Neural crest cell (in vitro differentiated cells): ENCODE results near the gene KANK2. TPM values are rescaled to one million over a fixed set of nuclear protein-coding genes. Genes with fewer than 3 reads are reported as not detected.

Experiments
- DNase-seq: peaks from one replicate; pipeline ENCODE4 v3.0.0; 2021; ENCODE audit warnings: low read depth, mixed read lengths, low spot score
- H3K27ac Mint-ChIP-seq: one replicate; pipeline ENCODE4 v1.8.0; 2021; ENCODE audit warnings: mild to moderate bottlenecking, mixed read lengths; ENCODE audit not compliant: unreplicated experiment
- H3K27me3 Mint-ChIP-seq: 2 replicates; pipeline ENCODE4 v1.8.0; 2021; ENCODE audit warnings: low read depth, mild to moderate bottlenecking, mixed read lengths
- H3K36me3 Mint-ChIP-seq: 2 replicates; pipeline ENCODE4 v1.8.0; 2021; ENCODE audit warnings: low read depth, mild to moderate bottlenecking, mixed read lengths
- H3K4me1 Mint-ChIP-seq: 2 replicates; pipeline ENCODE4 v1.8.0; 2021; ENCODE audit warnings: mixed read lengths
- H3K4me3 Mint-ChIP-seq: one replicate; pipeline ENCODE4 v1.8.0; 2021; ENCODE audit warnings: mild to moderate bottlenecking, mixed read lengths
- H3K9me3 Mint-ChIP-seq: 2 replicates; pipeline ENCODE4 v1.8.0; 2021; ENCODE audit warnings: mixed read lengths
- total RNA-seq: library from RNA; stranded (reverse); gene quantifications from 2 replicates; pipeline ENCODE4 v1.2.1, GENCODE V29; 2021
- TF ChIP-seq, protein P1 (sequence below): fragments of 200-600 bp; sonication (generic); conservative IDR thresholded peaks from 2 replicates; pipeline ENCODE4 v1.5.0; 2021; ENCODE audit warnings: antibody characterized with exemption, mild to moderate bottlenecking

KANK2 gene
- total RNA-seq, 1 donor from 2014 or later = 32.1 TPM

DNA sequence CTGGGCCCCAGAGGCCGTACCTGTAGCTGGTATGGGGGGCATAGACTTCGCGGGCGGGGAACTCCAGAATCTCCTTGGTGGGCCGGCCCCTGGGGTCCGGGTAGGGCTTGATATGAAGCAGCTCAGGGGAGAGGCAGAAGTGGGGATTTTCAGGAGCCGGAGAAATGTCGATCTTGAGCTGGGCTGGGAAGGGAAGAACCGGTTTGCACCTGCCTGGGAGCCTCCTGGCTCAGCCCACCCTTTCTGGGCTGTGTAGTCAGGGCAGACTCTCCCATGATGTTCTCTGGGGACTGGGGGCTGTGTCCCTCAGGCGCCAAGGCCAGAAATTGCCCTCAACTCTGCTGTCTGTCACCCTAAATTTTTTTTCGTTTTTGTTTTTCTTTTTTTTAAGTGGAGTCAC is 44.7 kb upstream of the KANK2 start:
- H3K27me3 Mint-ChIP-seq = no peaks in the 10 kb centered on the region
- TF ChIP-seq, protein P1, sequence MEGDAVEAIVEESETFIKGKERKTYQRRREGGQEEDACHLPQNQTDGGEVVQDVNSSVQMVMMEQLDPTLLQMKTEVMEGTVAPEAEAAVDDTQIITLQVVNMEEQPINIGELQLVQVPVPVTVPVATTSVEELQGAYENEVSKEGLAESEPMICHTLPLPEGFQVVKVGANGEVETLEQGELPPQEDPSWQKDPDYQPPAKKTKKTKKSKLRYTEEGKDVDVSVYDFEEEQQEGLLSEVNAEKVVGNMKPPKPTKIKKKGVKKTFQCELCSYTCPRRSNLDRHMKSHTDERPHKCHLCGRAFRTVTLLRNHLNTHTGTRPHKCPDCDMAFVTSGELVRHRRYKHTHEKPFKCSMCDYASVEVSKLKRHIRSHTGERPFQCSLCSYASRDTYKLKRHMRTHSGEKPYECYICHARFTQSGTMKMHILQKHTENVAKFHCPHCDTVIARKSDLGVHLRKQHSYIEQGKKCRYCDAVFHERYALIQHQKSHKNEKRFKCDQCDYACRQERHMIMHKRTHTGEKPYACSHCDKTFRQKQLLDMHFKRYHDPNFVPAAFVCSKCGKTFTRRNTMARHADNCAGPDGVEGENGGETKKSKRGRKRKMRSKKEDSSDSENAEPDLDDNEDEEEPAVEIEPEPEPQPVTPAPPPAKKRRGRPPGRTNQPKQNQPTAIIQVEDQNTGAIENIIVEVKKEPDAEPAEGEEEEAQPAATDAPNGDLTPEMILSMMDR = no peak
- no peak overlapping the region for H3K27ac Mint-ChIP-seq
- H3K9me3 Mint-ChIP-seq = no peaks in the 10 kb centered on the region
- H3K4me3 Mint-ChIP-seq = no peak overlapping the region
- peaks cover 10% of the 10 kb centered on the region for H3K4me1 Mint-ChIP-seq
- DNase-seq = no peak
- no peaks in the 10 kb centered on the region for H3K36me3 Mint-ChIP-seq

DNA sequence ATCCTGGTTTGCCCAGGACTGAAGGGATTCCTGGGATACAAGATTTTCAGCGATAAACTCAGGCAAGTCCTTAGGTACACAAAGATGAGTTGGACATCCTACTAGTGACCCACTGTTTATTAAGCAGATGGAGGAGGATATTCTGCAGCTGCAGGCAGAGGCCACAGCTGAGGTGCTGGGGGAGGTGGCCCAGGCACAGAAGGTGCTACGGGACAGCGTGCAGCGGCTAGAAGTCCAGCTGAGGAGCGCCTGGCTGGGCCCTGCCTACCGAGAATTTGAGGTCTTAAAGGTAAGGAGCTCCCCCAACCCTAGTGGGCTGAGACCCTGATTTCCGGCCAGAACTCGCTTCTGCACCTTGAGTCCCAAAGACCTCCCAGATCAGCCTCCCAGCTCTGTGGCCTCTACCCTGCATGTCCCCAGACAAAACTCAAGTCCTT is 42.7 kb upstream of the KANK2 start:
- no peaks in the 10 kb centered on the region for H3K9me3 Mint-ChIP-seq
- H3K4me3 Mint-ChIP-seq = no peak overlapping the region
- peaks cover 16% of the 10 kb centered on the region for H3K4me1 Mint-ChIP-seq

DNA sequence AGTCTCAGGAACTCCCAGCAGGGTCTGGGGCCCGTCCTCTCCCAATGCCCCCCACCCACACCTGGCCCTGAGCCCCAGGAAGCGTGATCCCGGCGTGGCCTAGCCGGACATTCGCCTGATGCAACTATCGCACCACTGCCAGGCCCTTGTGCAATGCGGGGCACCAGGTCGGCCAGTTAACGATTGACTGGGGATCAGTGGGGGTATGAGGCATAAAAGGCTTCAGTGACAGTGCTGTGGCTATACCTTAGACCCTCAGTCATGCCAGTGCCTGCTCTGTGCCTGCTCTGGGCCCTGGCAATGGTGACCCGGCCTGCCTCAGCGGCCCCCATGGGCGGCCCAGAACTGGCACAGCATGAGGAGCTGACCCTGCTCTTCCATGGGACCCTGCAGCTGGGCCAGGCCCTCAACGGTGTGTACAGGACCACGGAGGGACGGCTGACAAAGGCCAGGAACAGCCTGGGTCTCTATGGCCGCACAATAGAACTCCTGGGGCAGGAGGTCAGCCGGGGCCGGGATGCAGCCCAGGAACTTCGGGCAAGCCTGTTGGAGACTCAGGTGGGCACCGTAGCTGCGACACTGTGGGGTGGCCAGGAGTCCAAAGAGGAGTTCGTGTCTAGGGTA is 42.1 kb upstream of the KANK2 start, which contains the start of gene ANGPTL8:
ANGPTL8 (plus strand) TSS at position 243 of the 624 bp plus-strand sequence; CDS start at position 262, 19 bp downstream.
- H3K4me3 Mint-ChIP-seq = no peak within 1 kb of the TSS
- H3K27ac Mint-ChIP-seq = no peak within 1 kb of the TSS

More for the DNA sequence above, 42.7 kb upstream of the KANK2 start:
- no peaks in the 10 kb centered on the region for H3K27me3 Mint-ChIP-seq
- TF ChIP-seq, protein P1 = no peak
- DNase-seq = no peak
- H3K36me3 Mint-ChIP-seq = no peaks in the 10 kb centered on the region
- H3K27ac Mint-ChIP-seq = no peak overlapping the region

DNA sequence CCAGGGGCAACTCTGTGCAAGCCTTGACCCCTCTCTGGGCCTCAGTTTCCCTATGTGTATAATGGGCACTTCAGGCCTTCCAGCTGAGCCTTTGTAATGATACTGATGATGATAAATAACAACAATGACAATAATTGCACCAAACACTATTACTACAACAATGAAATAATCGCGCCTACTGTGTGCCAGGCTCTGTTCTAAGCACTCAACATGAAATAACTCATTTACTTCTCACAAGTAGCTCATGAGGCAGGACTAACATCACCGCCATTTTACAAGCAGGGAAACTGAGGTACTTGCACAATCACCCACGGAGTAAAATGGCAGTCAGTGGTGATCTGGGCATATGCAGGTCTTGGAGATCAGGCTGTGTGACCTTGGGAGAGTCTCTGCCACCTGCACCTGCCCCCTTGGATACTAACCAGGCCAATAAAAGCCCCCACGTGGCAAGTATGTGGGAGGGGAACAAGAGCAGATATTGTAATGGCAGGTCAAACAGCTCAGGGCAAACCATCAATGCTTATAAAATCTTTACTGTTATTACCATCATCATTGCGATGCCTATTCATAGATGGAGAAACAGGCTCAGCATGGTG is 41.5 kb upstream of the KANK2 start:
- TF ChIP-seq, protein P1 = no peak
- DNase-seq = no peak
- Mint-ChIP-seq H3K9me3 (no peaks in the 10 kb centered on the region), H3K27me3 (no peaks in the 10 kb centered on the region), H3K36me3 (no peaks in the 10 kb centered on the region), H3K27ac (no peak overlapping the region), H3K4me3 (no peak overlapping the region), H3K4me1 (peaks cover 15% of the 10 kb centered on the region)

More for the DNA sequence above, 42.1 kb upstream of the KANK2 start, which contains the start of gene ANGPTL8:
- DNase-seq = no peak
- H3K36me3 Mint-ChIP-seq = no peaks in the 10 kb centered on the region
- no peaks in the 10 kb centered on the region for H3K27me3 Mint-ChIP-seq
- TF ChIP-seq, protein P1 = no peak
- peaks cover 16% of the 10 kb centered on the region for H3K4me1 Mint-ChIP-seq
- H3K9me3 Mint-ChIP-seq = no peaks in the 10 kb centered on the region

DNA sequence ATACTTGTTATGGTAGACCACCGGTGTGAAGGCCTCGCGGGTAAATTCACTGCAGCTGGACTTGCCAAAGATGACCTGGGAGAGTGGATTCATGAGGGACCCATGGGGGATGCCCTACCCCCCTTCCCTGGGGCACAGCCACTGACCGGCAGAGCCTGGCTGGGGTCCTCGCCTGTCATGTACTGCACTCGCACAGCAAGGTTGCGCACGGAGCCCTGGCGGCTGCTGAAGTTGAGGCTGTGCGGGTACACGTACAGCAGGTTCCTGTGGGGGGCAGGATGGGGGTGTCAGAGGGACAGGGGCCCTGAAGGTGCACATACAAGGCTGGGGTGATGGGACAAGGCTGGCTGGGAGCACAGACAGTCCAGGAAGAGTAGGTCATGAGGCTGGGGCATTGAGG is 40.7 kb upstream of the KANK2 start:
- Mint-ChIP-seq H3K27me3 (no peaks in the 10 kb centered on the region), H3K27ac (no peak overlapping the region)

More for the DNA sequence above, 40.7 kb upstream of the KANK2 start:
- Mint-ChIP-seq H3K4me1 (peaks cover 9% of the 10 kb centered on the region), H3K9me3 (no peaks in the 10 kb centered on the region), H3K36me3 (no peaks in the 10 kb centered on the region), H3K4me3 (no peak overlapping the region)
- no peak for DNase-seq
- TF ChIP-seq, protein P1 = no peak
